HG02759 (cell line): ENCODE data around the gene F7.
"Not testable (repeated sequence)": the region's sequence is repeated elsewhere in the genome, so short reads cannot be mapped to it uniquely, and the experiment has no call there.

Experiments used
- ATAC-seq: cut with Tn5 transposase; IDR thresholded peaks from one replicate; pipeline ENCODE4 v1.9.1; 2021; ENCODE audit warnings: mild to moderate bottlenecking, moderate library complexity; ENCODE audit not compliant: unreplicated experiment

Gene F7

GRCh38 chr13:113105032-113105920 is at the start of gene F7:
TSS of gene F7 (plus strand) at chr13:113105791. CDS start at chr13:113105842, 51 bp downstream.
- no peak for ATAC-seq

DNA sequence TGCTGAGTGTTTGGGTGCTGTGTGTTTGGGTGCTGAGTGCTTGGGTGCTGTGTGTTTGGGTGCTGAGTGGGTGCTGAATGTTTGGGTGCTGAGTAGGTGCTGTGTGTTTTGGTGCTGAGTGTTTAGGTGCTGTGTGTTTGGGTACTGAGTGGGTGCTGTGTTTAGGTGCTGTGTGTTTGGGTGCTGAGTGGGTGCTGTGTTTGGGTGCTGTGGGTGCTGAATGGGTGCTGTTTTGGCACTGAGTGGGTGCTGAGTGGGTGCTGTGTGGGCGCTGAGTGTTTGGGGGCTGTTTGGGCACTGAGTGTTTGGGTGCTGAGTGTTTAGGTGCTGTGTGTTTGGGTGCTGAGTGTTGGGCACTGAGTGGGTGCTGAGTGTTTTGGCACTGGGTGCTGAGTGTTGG is 48.5 kb upstream of the F7 start:
- ATAC-seq: no peak

DNA sequence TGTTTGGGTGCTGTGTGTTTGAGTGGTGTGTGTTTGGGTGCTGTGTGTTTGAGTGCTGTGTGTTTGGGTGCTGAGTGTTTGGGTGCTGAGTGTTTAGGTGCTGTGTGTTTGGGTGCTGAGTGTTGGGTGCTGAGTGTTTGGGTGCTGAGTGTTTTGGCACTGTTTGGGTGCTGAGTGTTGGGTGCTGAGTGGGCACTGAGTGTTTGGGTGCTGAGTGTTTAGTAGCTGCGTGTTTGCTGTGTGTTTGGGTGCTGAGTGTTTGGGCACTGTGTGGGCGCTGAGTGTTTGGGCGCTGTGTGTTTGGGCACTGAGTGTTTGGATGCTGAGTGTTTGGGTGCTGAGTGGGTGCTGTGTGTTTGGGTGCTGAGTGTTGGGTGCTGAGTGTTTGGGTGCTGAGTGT is 48.0 kb upstream of the F7 start:
- not testable (repeated sequence) for ATAC-seq

DNA sequence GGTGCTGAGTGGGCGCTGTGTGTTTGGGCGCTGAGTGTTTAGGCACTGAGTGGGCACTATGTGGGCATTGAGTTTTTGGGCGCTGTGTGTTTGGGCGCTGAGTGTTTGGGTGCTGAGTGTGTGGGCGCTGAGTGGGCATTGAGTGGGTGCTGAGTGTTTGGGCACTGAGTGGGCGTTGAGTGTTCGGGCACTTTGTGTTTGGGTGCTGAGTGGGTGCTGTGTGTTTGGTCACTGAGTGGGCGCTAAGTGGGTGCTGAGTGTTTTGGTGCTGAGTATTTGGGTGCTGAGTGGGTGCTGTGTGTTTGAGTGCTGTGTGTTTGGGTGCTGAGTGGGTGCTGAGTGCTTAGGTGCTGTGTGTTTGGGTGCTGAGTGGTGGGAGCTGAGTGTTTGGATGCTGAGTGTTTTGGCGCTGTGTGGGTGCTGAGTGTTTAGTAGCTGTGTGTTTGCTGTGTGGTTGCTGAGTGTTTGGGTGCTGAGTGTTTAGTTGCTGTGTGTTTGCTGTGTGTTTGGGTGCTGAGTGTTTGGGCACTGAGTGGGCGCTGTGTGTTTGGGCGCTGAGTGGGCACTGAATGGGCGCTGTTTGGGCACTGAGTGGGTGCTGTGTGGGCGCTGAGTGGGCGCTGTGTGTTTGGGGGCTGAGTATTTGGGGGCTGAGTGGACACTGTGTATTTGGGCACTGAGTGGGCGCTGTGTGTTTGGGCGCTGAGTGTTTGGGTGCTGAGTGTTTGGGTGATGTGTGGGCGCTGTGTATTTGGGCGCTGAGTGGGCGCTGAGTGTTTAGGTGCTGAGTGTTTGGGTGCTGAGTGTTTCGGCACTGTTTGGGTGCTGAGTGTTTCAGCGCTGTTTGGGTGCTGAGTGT is 47.2 kb upstream of the F7 start:
- ATAC-seq: no peak

- ATAC-seq: no peak
Measured at GRCh38 chr13:113058988-113059850, 46.4 kb upstream of the F7 start.

GRCh38 chr13:113059891-113060290 is 45.7 kb upstream of the F7 start:
- ATAC-seq: no peak

GRCh38 chr13:113060557-113061270 is 44.9 kb upstream of the F7 start:
- ATAC-seq: no peak

DNA sequence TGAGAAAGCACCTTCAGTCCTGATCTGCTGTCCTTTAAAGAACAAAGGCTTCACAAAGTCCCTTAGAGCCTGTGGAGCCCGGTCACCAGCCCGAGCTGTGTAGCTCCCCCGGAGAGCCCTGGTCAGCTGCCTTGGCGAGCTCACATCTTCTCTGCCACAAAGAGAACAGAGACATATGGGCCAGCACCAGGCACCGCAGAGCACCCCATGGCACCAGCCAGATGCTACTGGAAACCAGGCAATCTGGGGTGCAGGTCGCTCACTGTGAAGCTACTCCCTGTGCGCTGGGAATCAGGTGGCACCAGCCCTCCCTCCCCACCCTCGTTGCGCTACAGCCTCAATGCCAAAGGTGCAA is 44.3 kb upstream of the F7 start:
- ATAC-seq: no peak

DNA sequence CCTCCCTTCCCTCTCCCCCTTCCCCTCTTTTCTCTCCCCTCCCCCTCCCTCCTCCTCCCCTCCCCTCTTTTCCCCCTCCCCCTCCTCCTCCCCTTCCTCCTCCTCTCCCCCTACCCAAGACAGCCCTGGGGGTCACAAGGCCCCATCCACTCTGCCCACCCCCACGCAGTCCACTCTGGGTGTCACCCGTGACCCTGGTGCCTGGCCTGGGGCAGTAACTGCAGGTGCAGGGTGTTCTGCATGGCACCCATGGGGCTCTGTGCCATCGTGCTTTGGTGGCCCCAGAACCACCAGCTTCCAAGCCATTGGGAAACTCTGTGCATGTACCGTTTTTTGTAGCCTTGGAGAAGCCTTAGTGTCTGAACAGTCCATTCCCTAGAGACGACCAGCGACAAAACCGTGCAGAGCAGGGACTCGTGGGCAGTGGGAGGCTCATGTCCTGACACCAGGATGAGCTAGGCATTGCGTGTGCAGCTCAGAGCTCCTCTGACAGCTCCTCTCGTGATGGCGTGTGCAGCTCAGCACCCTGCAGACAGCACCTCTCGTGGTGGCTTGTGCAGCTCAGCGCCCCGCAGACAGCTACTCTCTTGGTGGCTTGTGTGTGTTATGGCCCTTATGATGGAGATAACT is 43.7 kb upstream of the F7 start:
- no peak for ATAC-seq

GRCh38 chr13:113062691-113063090 is 42.9 kb upstream of the F7 start:
- ATAC-seq: no peak

GRCh38 chr13:113063091-113063491 is 42.5 kb upstream of the F7 start:
- no peak for ATAC-seq

DNA sequence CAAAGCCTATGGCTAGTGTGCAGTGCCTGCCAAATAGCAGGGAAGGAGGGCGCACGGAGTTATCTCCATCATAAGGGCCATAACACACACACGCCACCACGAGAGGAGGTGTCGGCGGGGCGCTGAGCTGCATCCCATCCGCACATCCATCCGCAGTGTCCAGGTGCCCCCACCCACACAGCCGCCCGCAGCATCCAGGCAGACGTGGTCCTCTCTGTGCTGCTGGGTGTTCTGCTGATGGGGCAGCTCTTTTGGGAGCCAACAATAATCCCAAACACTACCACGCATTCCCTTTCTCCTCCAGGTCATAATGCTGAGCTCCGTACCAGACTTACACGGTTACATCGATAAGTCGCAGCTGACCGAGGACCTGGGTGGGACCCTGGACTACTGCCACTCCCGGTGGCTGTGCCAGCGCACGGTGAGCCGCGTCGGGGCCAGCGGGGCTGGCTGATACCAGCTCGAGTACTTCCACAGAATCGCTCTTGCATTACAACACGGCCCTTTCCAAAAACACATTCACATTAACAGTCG is 41.5 kb upstream of the F7 start:
- no peak for ATAC-seq

DNA sequence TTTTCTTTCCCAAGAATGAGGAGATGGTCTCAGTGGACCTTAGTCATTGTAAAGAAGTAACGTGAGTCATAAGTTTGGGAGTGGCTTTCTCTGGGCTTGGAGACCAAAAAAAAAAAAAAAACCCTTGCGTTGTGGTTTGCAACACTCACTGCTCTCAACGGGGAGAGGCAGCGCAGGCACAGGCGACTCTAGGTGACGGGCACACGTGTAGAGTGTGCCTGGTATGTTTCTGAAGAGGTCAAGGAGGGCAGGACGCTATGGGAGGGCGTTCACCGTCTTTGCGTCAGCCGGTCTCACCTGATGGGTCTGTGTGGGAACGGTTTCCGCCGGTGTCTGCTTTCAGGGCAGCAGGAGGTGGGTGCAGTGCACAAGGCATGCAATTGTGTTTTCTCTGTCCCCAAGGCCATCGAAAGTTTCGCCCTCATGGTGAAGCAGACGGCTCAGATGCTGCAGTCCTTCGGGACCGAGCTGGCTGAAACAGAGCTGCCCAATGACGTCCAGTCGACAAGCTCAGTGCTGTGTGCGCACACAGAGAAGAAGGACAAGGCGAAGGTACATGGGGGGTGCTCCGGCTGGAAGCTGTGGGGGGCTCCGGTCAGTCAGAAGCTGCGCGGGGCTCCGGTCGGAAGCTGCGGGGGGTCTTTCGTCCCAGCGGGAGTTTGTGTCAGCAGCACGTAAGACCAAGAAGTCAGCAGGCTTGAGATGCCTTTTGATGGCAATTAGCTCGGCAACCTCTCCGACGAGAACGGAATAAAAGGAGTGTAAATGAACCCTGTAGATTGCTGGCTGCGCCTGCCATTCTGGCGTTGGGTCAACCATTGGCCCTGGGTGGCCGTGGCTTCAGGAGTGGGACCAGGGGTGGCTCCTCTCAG is 40.8 kb upstream of the F7 start:
- no peak for ATAC-seq

- ATAC-seq: no peak
Measured at GRCh38 chr13:113065406-113066141, 40.0 kb upstream of the F7 start.

DNA sequence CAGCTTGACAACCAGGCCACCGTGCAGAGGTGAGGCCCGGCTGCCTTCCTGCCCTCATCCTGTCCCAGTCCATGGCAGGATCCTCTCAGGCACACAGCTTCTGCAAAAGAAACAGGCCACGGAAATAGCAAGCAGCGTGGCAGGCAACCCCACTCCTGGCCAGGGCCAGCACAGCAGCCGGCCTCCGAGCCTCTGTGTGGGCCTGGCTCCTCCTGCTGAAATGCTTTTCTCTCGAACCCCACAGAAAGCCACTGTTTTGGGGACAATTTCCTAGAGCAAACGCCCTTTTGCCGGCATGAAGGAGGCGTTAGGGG is 39.5 kb upstream of the F7 start:
- ATAC-seq: no peak

- ATAC-seq: no peak
Measured at GRCh38 chr13:113066746-113067145, 38.8 kb upstream of the F7 start.

GRCh38 chr13:113069861-113070805 is 35.5 kb upstream of the F7 start:
- ATAC-seq: no peak
